A549 treated with Hydrocortisone at 1 μM for 4 hours (cell line): ENCODE data around the gene TMEM202. TPM values are rescaled to one million over a fixed set of nuclear protein-coding genes. Genes with fewer than 3 reads are reported as not detected.

Experiments used
- total RNA-seq: library from RNA; stranded (reverse); fragments of 200-300 nt; extraction: Qiagen RNA extraction; gene quantifications from 5 replicates; pipeline ENCODE4 v1.2.3, GENCODE V29; 2022

The TMEM202 gene
- not detected in 5 replicates for total RNA-seq

GRCh38 chr15:72397796-72398588, at the start of gene TMEM202:
Gene TMEM202 (plus strand): TSS chr15:72398305. CDS start chr15:72398327, 22 bp downstream.

GRCh38 chr15:72375846-72376581, 22.1 kb upstream of the TMEM202 start, which contains the start of gene HEXA:
Gene HEXA (minus strand): TSS chr15:72376014. CDS start chr15:72375972, 42 bp downstream.

Other genes starting within 250 kb of the TMEM202 start
- 0.07 to 0.31 TPM (median 0.16 TPM) in 5 replicates for gene GRAMD2A, start 200.5 kb upstream of the TMEM202 start, total RNA-seq
- 3,058 to 3,449 TPM (median 3,170 TPM) in 5 replicates for gene PKM, start 167.1 kb upstream of the TMEM202 start, total RNA-seq
- 49.4 to 64.1 TPM (median 61.7 TPM) in 5 replicates for gene PARP6, start 125.8 kb upstream of the TMEM202 start, total RNA-seq
- gene CELF6, start 78.1 kb upstream of the TMEM202 start, total RNA-seq: 0.10 to 0.20 TPM (median 0.13 TPM) in 5 replicates
- gene HEXA, start 22.3 kb upstream of the TMEM202 start, total RNA-seq: 140 to 164 TPM (median 150 TPM) in 5 replicates
- 44.0 to 79.2 TPM (median 75.2 TPM) in 5 replicates for gene ARIH1, start 76.0 kb downstream of the TMEM202 start, total RNA-seq